Dendritic cell treated with granulocyte-macrophage colony-stimulating factor and Interleukin-4, amounts not matched to agents 40 ng/mL and 50 ng/mL, for 4 days (primary cell): ENCODE results near the gene RER1.

ENCODE experiments used
- H3K27ac Mint-ChIP-seq: one replicate; pipeline ENCODE4 v1.8.0; 2022; ENCODE audit warnings: mild to moderate bottlenecking, mixed read lengths
- H3K27me3 Mint-ChIP-seq: one replicate; pipeline ENCODE4 v1.8.0; 2022; ENCODE audit warnings: mild to moderate bottlenecking, mixed read lengths
- H3K36me3 Mint-ChIP-seq: one replicate; pipeline ENCODE4 v1.8.0; 2022; ENCODE audit warnings: low read depth, mixed read lengths
- H3K4me1 Mint-ChIP-seq: one replicate; pipeline ENCODE4 v1.8.0; 2022; ENCODE audit warnings: low read depth, mixed read lengths
- H3K4me3 Mint-ChIP-seq: one replicate; pipeline ENCODE4 v1.8.0; 2022; ENCODE audit warnings: mild to moderate bottlenecking, moderate library complexity, mixed read lengths
- H3K9me3 Mint-ChIP-seq: one replicate; pipeline ENCODE4 v1.8.0; 2022; ENCODE audit warnings: mixed read lengths
- intact Hi-C: fragments of 100-400 bp; cut with micrococcal nuclease; formaldehyde crosslinking; loops from one replicate; pipeline ENCODE4 v1.15.0; 2022

RER1 gene

DNA sequence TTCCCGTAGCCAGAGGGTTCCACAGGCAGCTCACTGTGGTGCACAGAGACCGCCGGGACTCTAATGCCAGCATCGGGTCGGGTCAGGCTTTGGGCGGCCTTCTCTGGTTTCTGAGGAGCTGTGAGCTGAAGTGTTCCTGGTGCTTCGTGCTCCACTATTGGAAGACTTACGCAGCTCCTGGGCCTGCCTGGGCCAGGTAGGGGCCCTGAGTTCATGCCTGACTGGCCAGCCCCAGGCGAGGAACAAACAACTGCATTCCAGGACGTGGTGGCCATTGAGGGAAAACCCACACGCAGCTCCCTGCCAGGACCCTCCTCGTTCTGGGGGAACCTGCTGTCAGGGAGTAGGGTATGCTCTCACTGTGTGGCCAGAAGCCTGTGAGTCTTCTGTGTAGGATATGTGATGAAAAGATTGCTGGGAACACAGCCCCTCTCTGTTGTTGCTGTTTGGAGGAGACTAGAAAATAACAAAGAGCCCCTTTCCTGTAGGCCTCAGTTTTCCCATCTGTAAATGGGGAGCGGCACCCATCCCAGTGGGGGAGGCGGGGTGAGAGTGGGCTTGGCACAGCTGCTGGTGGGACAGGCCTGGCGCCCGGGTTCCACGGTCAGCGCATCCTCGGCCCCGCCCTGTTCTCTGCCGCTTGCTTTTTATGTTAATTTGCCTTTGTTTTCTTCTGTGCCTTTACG lies 8.4 kb downstream of the RER1 start:
- H3K9me3 Mint-ChIP-seq = no peaks in the 10 kb centered on the region
- H3K36me3 Mint-ChIP-seq = peaks cover 100% of the 10 kb centered on the region

DNA sequence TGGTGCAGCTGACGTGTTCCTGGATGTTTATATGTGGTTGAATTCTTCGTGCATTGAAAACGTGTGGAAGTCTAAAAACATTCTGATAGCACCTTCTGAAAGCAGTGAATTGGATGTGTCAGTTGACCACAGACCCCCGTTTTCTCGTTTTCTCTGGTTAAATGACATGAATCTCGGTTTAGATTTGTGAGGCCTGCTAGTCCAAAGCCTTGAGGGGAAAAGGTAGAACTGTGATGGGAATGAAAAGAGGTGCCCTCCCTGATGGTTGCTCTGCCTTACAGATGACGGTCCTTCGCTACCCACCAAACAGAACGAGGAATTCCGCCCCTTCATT lies 8.9 kb downstream of the RER1 start:
- H3K27ac Mint-ChIP-seq = no peak overlapping the region
- intact Hi-C loops = no loop called here
- H3K36me3 Mint-ChIP-seq = peaks cover 100% of the 10 kb centered on the region

More for the DNA sequence above, 8.4 kb downstream of the RER1 start:
- intact Hi-C loops = no loop called here
- Mint-ChIP-seq H3K27ac (no peak overlapping the region), H3K4me3 (no peak overlapping the region), H3K4me1 (peaks cover 10% of the 10 kb centered on the region), H3K27me3 (no peaks in the 10 kb centered on the region)

DNA sequence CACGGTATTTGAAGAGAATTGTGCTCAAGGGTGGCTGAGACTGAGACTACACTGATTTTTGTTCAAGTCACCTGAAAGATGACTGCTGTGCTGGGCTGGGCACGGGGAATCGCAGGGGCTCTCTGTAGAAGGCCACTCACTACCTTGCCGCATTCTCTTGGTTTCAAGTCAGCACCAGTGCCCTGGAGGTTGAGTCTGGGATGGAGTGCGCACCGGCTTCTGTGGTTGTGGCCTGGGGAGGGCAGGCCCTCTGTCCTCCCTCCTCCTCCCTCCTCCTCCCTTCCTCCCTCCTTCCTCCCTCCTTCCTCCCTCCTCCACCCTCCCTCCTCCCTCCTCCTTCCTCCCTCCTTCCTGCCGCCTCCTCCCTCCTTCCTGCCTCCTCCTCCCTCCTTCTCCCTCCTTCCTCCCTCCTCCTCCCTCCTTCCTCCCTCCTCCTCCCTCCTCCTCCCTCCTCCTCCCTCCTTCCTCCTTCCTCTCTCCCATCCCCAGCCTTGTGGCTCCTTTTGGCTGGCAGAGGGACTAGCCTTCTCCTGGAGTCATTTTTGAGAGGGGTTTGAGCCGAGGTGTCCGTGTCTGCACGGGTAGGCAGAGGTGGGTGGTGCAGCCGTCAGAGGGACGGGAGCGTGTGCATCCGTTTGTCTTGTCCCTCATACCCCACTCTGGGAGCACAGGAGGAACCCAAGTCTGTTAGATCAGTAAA lies 9.5 kb downstream of the RER1 start:
- no peak overlapping the region for H3K4me3 Mint-ChIP-seq
- H3K27me3 Mint-ChIP-seq = no peaks in the 10 kb centered on the region
- intact Hi-C loops = no loop called here
- H3K27ac Mint-ChIP-seq = no peak overlapping the region
- H3K36me3 Mint-ChIP-seq = peaks cover 100% of the 10 kb centered on the region
- no peaks in the 10 kb centered on the region for H3K9me3 Mint-ChIP-seq
- peaks cover 4% of the 10 kb centered on the region for H3K4me1 Mint-ChIP-seq

More for the DNA sequence above, 8.9 kb downstream of the RER1 start:
- no peaks in the 10 kb centered on the region for H3K9me3 Mint-ChIP-seq
- H3K27me3 Mint-ChIP-seq = no peaks in the 10 kb centered on the region
- H3K4me3 Mint-ChIP-seq = no peak overlapping the region
- peaks cover 5% of the 10 kb centered on the region for H3K4me1 Mint-ChIP-seq

DNA sequence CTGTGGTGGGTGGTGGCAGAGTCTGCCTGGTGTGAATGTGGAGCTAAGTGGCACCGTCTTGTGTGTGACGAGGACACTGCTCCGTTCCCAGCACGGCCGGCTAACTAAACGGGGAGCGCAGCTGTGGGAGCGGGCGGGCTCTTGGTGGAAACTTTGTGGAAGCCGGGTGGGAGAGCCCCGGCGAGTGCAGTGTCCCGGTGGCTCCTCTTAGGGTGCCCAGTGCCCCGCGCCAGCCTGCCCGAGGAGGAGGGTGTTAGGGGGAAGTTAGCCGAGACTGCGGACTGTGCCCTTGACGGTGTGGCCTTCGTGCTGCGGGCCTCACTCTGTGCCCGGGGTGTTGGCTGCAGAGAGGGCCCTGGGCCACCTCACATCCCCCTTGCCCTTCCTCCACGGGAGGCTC lies 10.8 kb downstream of the RER1 start:
- H3K4me3 Mint-ChIP-seq = no peak overlapping the region
- peaks cover 100% of the 10 kb centered on the region for H3K36me3 Mint-ChIP-seq
- no peaks in the 10 kb centered on the region for H3K9me3 Mint-ChIP-seq
- peaks cover 4% of the 10 kb centered on the region for H3K4me1 Mint-ChIP-seq
- no peaks in the 10 kb centered on the region for H3K27me3 Mint-ChIP-seq
- intact Hi-C loops = no loop called here
- H3K27ac Mint-ChIP-seq = no peak overlapping the region

DNA sequence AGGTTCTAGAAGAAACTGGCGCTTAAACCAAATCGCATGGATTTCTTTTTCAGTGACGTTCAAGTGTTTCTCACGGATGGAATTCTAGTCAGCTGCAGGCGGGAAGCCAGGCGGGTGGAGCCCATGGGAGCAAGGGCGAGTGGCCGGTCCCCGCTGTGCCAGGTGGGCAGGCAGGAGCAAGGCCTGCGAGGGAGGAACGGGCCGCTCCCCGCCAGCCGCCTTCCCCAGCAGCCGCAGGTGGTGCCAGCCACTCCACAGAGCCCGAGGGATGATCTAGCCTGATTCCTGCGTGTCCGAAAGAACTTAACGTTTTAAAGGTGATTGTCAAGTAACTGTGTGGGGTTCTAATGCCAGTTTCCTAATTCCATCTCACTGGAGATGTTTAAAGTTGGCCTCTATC lies 11.6 kb downstream of the RER1 start:
- Mint-ChIP-seq H3K9me3 (no peaks in the 10 kb centered on the region), H3K36me3 (peaks cover 100% of the 10 kb centered on the region), H3K27me3 (no peaks in the 10 kb centered on the region), H3K27ac (no peak overlapping the region), H3K4me3 (no peak overlapping the region), H3K4me1 (peaks cover 4% of the 10 kb centered on the region)
- intact Hi-C loops = no loop called here

DNA sequence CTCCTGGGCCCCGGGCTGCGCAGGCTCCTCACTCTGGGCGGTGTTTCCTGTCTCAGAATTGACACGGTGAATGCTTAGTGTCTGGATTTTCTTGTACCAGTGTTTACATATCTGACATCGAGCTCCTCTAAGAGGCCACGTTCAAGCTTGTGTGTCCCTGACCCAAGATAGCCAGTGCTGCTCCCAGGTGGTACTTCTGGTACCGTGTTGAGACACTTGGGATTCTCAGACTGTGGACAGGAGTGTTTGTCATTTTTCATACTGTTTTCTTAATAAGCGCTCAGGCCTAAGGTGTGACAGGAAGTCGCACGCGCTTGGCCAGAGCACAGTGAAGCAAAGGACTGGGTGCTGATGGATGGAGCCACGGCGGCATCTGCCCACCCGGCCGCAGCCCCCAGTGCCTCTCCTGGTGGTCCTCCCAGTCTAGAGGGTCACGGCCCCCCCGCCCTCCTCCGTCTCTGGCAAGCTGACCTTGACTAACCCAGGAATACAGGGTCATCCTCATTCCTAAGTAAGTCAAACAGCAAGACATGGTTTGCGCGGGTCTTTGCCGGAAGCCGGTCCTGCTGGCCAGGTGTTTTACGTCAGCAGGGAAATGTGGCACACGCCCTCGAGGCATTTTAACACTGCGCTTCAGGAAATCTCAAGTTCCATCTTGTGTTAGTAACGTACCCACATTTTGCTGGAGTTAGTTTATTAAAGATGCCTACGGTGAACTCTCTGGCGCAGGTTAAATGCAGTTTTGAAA lies 12.7 kb downstream of the RER1 start:
- Mint-ChIP-seq H3K4me1 (peaks cover 4% of the 10 kb centered on the region), H3K36me3 (peaks cover 100% of the 10 kb centered on the region), H3K27ac (no peak overlapping the region), H3K4me3 (no peak overlapping the region), H3K27me3 (no peaks in the 10 kb centered on the region), H3K9me3 (no peaks in the 10 kb centered on the region)
- intact Hi-C loops = no loop called here

DNA sequence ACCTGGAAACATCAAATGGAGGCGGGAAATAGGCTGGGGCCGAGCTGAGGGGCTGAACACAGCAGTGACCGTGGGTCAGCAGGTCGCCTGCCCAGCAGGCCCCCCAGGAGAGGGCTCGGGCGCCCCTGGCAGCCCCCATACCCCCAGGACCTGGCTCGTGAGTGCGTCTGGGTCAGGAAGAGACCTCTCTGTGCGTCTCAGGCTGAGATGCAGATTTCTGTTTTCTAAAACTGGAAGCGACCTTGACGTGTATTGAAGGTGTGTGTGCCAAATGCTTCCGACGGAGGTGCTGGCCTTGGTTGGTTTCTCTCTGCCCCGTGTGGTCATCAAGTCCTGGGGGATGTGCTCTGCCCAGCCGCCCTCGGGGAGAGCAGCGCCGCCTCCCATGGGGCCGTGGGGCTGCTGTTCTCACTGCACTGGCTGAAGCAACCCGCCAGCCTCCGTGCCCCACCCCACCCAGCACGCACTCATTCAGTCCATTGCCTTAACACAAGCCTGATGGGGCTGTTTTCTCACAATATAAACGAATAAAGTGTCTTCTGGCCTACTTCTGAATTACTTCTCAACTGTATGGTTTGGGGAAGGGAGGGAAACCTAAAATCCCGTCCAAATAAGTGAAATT lies 13.4 kb downstream of the RER1 start:
- Mint-ChIP-seq H3K4me1 (peaks cover 4% of the 10 kb centered on the region), H3K36me3 (peaks cover 100% of the 10 kb centered on the region), H3K27me3 (no peaks in the 10 kb centered on the region), H3K27ac (no peak overlapping the region), H3K4me3 (no peak overlapping the region), H3K9me3 (no peaks in the 10 kb centered on the region)
- intact Hi-C loops = no loop called here

DNA sequence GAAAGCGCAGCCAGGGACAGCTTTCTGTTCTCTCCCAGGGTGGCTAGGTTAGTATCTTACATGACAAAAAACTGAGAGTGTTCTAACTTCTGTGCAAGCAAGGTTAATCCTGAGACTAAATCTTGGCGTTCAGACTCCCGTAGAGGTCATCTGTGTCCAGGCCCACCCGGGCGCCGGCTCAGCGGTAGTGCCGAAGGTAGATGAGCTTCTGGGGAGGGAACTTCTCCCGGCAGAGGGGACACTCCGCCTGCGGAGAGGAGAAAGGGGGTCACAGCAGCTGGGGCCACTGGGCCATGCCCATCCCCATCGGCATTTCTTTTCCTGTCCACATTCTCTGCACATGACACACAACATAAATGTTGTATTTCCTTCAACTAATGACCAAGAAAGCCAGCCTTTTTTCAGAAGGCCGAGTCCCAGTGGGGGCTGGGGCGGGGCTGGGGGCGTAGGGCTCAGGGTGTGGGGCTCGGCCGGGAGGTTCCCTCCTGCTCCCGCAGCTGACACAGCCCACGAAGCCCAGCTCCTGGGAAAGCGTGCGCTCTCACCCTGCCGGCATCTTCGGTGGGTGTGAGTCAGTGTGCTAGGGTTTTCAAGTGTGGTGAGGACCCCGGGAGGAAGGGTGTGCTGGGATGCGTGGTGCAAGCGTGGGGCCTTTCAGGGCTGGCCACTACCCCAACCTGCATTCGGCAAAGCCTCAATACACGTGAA lies 14.1 kb downstream of the RER1 start:
- Mint-ChIP-seq H3K27ac (no peak overlapping the region), H3K4me3 (no peak overlapping the region), H3K27me3 (no peaks in the 10 kb centered on the region), H3K36me3 (peaks cover 96% of the 10 kb centered on the region), H3K4me1 (peaks cover 5% of the 10 kb centered on the region), H3K9me3 (no peaks in the 10 kb centered on the region)
- intact Hi-C loops = no loop called here

DNA sequence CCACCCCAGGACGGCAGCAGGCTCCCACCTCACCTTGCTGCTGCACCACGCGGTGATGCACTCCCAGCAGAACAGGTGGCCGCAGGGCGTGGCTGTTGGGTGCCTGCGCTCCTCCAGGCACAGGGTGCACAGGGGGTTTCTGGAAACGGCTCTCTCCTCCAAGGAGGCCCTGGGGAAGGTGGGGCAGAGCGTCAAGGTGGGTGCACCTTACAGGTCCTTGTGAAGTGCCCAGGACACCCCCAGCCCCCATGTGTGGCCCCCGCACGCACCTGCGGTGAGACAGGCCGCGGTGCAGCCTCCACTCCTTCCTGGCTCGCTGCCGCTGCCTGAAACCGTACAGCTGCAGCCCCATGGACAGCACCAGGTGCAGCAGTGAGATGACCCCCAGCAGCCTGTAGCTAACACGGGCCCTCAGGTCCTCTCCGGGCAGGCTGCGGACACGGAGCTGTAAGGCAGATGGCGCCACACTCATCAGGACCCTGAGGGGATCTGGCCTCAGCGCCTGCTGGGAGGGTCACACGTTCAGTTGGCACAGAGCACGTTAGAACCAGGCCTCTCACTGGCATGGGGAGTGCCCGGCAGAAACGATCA lies 14.9 kb downstream of the RER1 start:
- Mint-ChIP-seq H3K4me3 (no peak overlapping the region), H3K4me1 (peaks cover 13% of the 10 kb centered on the region), H3K27me3 (no peaks in the 10 kb centered on the region), H3K27ac (no peak overlapping the region), H3K36me3 (peaks cover 88% of the 10 kb centered on the region), H3K9me3 (no peaks in the 10 kb centered on the region)
- intact Hi-C loops = no loop called here

DNA sequence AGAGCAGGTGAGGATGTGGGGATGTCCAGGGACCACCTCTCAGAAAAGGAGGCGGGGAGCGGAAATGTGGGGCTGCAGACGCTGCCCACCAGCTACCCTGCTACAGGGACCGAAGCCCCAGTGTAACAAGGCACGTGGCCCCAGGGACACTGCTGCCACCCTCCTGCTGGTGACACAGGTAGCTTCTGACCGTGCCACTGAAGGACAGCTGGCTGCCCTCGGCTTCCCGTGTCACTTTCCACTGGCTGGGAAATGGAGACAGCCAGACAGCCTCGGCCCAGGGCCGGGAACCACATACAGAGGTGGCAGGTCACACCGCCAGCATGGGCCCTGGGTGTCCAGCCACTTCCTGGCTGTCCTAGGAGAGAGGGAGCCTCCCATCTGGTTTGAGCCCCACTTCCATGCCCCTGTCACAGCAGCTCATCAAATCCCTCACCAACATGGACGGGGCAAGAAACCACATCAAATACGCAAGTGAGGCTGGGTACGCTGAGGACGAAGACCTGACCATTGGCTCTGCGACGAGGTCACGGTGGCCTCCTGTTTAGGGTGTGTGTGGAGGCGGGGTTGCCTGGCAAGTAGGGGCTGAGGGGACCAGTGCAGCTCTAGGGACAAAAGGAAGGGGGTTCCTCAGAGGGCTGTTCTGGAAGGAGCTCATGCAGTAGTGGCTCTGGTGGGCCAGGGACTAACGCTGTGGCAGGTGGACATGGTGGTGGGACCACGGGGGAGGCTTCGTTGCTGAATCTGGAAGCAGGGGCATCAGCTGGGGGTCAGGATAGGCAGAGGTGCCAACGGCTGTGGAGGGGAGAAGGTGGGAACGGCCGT lies 15.7 kb downstream of the RER1 start:
- peaks cover 80% of the 10 kb centered on the region for H3K36me3 Mint-ChIP-seq
- H3K4me3 Mint-ChIP-seq = no peak overlapping the region
- intact Hi-C loops = no loop called here
- no peak overlapping the region for H3K27ac Mint-ChIP-seq
- peaks cover 16% of the 10 kb centered on the region for H3K4me1 Mint-ChIP-seq
- no peaks in the 10 kb centered on the region for H3K27me3 Mint-ChIP-seq
- H3K9me3 Mint-ChIP-seq = no peaks in the 10 kb centered on the region

DNA sequence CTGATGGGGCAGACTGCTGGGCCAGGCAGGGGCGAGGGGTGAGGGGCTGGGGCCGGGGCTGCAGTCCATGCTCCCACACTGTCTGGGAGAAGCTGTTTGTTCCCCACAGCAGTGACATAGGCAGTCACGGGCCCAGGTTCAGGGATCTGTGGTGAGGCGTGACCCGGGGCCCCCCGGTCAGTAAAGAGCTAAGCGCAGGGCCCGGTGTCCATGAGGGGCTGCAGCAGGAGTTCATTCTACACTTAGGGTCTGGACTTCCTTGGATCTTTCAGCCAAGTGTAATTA lies 16.3 kb downstream of the RER1 start:
- Mint-ChIP-seq H3K4me3 (no peak overlapping the region), H3K27ac (no peak overlapping the region), H3K36me3 (peaks cover 74% of the 10 kb centered on the region)

DNA sequence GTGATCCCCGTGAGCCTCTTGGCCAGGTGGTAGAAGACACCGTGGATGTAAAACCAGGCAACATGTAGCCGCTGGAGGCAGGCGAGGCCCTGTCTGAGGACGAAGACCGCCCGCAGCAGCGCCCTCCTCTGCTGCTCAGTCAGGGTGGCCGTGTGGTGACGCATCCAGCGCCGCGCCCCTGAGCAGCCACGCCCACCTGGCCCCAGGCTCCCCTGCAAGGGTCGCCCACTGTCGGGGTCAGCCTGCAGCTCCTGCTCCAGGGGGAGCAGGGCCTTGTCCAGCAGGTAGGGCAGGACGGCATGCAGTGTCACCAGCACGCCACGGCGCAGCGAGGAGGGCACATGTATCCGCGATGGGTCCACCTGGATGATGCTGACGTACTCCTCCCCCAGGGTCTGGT lies 16.8 kb downstream of the RER1 start:
- Mint-ChIP-seq H3K27ac (no peak overlapping the region), H3K27me3 (no peaks in the 10 kb centered on the region), H3K4me1 (peaks cover 16% of the 10 kb centered on the region), H3K36me3 (peaks cover 69% of the 10 kb centered on the region), H3K9me3 (no peaks in the 10 kb centered on the region), H3K4me3 (no peak overlapping the region)
- intact Hi-C loops = no loop called here

More for the DNA sequence above, 16.3 kb downstream of the RER1 start:
- Mint-ChIP-seq H3K4me1 (peaks cover 16% of the 10 kb centered on the region), H3K9me3 (no peaks in the 10 kb centered on the region), H3K27me3 (no peaks in the 10 kb centered on the region)
- intact Hi-C loops = no loop called here

DNA sequence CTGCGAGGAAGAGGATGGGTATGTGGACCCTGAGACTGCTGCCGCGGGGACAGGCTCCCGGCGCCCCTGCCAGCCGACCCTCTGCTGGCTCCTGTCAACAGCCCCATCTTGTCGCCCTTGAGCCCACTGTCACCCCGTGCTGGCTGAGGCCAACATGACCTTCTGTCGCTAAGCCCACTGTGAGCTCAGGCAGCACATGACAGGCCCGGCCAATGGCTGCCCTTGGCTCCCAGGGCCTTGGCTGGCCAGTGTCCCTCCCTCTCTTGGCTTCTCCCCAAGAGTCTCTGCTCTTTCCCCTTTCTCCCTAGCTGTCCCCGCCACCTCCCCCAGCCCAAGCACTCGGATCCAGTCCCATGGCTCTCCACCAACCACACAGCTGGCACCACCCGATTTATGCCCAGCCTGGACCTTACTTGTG lies 17.2 kb downstream of the RER1 start:
- Mint-ChIP-seq H3K4me1 (peaks cover 17% of the 10 kb centered on the region), H3K9me3 (no peaks in the 10 kb centered on the region), H3K4me3 (no peak overlapping the region), H3K36me3 (peaks cover 65% of the 10 kb centered on the region), H3K27me3 (no peaks in the 10 kb centered on the region), H3K27ac (no peak overlapping the region)
- intact Hi-C loops = no loop called here
